Activated CD4-positive, CD25-positive, alpha-beta regulatory T cell treated with anti-CD3 and anti-CD28 coated beads, Interleukin-2, amount 50 U/mL, for 72 hours (primary cell): Measurements from ENCODE around the gene MYO1E.

ENCODE experiments used
- DNase-seq: peaks from one replicate; pipeline ENCODE4 v3.0.0; 2021

The MYO1E gene

GRCh38 chr15:59256482-59256881, 116.2 kb downstream of the MYO1E start:
- no peak for DNase-seq

GRCh38 chr15:59255680-59256336, 116.9 kb downstream of the MYO1E start:
- no peak for DNase-seq

GRCh38 chr15:59252137-59252536, 120.5 kb downstream of the MYO1E start:
- DNase-seq = no peak

- no peak for DNase-seq
These were observed 121.4 kb downstream of the MYO1E start for GRCh38 chr15:59251001-59251845.

GRCh38 chr15:59250249-59250648, 122.4 kb downstream of the MYO1E start:
- no peak for DNase-seq

GRCh38 chr15:59249816-59250215, 122.9 kb downstream of the MYO1E start:
- no peak for DNase-seq

- DNase-seq = no peak
These were observed 125.3 kb downstream of the MYO1E start for GRCh38 chr15:59247364-59247763.

- DNase-seq = no peak
These were observed 127.1 kb downstream of the MYO1E start for GRCh38 chr15:59245559-59245958.

GRCh38 chr15:59244337-59244736, 128.3 kb downstream of the MYO1E start:
- DNase-seq = no peak

GRCh38 chr15:59243622-59244021, 129.0 kb downstream of the MYO1E start:
- no peak for DNase-seq

- no peak for DNase-seq
These were observed 130.0 kb downstream of the MYO1E start for GRCh38 chr15:59242649-59243048.

GRCh38 chr15:59240036-59240435, 132.6 kb downstream of the MYO1E start:
- DNase-seq = no peak

GRCh38 chr15:59237924-59238331, 134.7 kb downstream of the MYO1E start:
- DNase-seq = no peak

GRCh38 chr15:59237119-59237855, 135.4 kb downstream of the MYO1E start:
- DNase-seq = no peak

- no peak for DNase-seq
These were observed 136.3 kb downstream of the MYO1E start for GRCh38 chr15:59236394-59236793.

- no peak for DNase-seq
These were observed 140.2 kb downstream of the MYO1E start for GRCh38 chr15:59232476-59232875.

- DNase-seq = no peak
These were observed 142.1 kb downstream of the MYO1E start for GRCh38 chr15:59230531-59231055.

- DNase-seq = no peak
These were observed 143.2 kb downstream of the MYO1E start for GRCh38 chr15:59229453-59229852.

GRCh38 chr15:59229015-59229414, 143.7 kb downstream of the MYO1E start:
- DNase-seq = no peak

GRCh38 chr15:59227021-59227420, 145.7 kb downstream of the MYO1E start:
- no peak for DNase-seq

GRCh38 chr15:59224474-59224873, 148.2 kb downstream of the MYO1E start:
- no peak for DNase-seq

GRCh38 chr15:59223736-59224135, 148.9 kb downstream of the MYO1E start:
- no peak for DNase-seq

GRCh38 chr15:59222906-59223550, 149.6 kb downstream of the MYO1E start:
- no peak for DNase-seq
